ENCODE measurements around the gene VWA5B2.

VWA5B2 gene

GRCh38 chr3:184282941-184283340, 53.6 kb downstream of the VWA5B2 start:
- DNase-seq = no peak

GRCh38 chr3:184283681-184284080, 54.3 kb downstream of the VWA5B2 start:
- DNase-seq = no peak

GRCh38 chr3:184284696-184285095, 55.3 kb downstream of the VWA5B2 start:
- DNase-seq = peak; percentile 78

GRCh38 chr3:184289426-184289938, 60.1 kb downstream of the VWA5B2 start:
- DNase-seq = peak; percentile 25

GRCh38 chr3:184290331-184290730, 60.9 kb downstream of the VWA5B2 start:
- no peak for DNase-seq

- no peak for DNase-seq
These were observed 61.8 kb downstream of the VWA5B2 start for GRCh38 chr3:184291044-184291737.
